ENCODE results near the gene SNN.

Gene SNN

DNA sequence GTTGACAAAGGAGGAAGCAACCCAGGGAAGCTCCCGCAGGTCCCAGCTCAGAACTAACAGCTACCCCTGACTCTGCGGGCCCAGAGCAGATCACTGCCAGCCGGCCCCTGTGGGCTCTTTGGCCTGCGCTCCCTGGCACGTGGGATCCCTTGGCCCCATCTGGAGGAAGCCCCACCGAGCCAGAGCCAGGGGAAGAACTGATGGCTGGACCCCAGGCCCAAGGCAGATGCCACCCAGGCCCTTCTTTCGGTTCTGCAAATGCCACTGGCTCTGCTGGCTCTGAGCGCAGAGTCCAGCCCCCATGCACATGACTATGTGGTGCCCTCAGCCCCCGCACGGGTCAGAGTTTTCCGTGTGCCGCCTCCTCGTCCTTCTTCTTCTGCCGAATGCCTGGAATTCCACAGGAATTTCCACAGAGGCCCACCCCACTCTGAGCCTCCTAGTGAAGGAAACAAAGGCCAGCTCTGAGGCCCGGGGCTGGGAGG lies 35.8 kb upstream of the SNN start:
- H3K27me3 ChIP-seq, result no peaks in the 10 kb centered on the region
- no peaks in the 10 kb centered on the region for H3K9me3 ChIP-seq
- TF ChIP-seq, protein P1, sequence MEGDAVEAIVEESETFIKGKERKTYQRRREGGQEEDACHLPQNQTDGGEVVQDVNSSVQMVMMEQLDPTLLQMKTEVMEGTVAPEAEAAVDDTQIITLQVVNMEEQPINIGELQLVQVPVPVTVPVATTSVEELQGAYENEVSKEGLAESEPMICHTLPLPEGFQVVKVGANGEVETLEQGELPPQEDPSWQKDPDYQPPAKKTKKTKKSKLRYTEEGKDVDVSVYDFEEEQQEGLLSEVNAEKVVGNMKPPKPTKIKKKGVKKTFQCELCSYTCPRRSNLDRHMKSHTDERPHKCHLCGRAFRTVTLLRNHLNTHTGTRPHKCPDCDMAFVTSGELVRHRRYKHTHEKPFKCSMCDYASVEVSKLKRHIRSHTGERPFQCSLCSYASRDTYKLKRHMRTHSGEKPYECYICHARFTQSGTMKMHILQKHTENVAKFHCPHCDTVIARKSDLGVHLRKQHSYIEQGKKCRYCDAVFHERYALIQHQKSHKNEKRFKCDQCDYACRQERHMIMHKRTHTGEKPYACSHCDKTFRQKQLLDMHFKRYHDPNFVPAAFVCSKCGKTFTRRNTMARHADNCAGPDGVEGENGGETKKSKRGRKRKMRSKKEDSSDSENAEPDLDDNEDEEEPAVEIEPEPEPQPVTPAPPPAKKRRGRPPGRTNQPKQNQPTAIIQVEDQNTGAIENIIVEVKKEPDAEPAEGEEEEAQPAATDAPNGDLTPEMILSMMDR (IDR thresholded peaks at IDR 0.05), result no peak
- peaks cover 90 to 96% of the 10 kb centered on the region in 2 experiments for H3K4me1 ChIP-seq (ENCODE audit: control insufficient read depth in 1 of 2, insufficient read depth in 1 of 2, low read depth in 1 of 2, low read length in 1 of 2)
- no peak overlapping the region for H3K4me3 ChIP-seq (ENCODE audit: low read depth in 1 of 2, low read length in 1 of 2)
- no peaks in the 10 kb centered on the region for H3K36me3 ChIP-seq
- peak overlapping the region; percentile 62 for H3K27ac ChIP-seq

DNA sequence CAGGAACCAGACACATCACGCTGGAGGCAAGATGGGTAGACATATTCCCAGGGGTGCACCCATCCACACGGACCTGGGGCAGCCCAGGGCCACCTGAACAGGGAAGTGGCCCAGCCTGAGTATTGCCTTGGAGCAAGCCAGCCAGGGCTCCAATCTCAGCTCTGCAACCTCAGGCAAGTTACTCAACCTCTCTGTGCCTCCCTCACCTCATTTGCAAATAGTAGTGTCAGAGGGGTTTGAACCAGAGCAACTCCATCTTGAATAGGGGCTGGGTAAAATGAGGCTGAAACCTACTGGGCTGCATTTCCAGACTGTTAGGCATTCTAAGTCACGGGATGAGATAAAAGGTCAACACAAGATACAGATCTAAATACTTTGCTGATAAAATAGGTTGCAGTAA lies 35.1 kb upstream of the SNN start:
- H3K27ac ChIP-seq, result peak overlapping the region; percentile 86
- H3K36me3 ChIP-seq, result no peaks in the 10 kb centered on the region
- no peaks in the 10 kb centered on the region for H3K9me3 ChIP-seq
- H3K27me3 ChIP-seq, result no peaks in the 10 kb centered on the region
- TF ChIP-seq, protein P1 (IDR thresholded peaks at IDR 0.05), result no peak
- H3K4me1 ChIP-seq (ENCODE audit: control insufficient read depth in 1 of 2, insufficient read depth in 1 of 2, low read depth in 1 of 2, low read length in 1 of 2), result peaks cover 86 to 92% of the 10 kb centered on the region in 2 experiments
- no peak overlapping the region for H3K4me3 ChIP-seq (ENCODE audit: low read depth in 1 of 2, low read length in 1 of 2)

DNA sequence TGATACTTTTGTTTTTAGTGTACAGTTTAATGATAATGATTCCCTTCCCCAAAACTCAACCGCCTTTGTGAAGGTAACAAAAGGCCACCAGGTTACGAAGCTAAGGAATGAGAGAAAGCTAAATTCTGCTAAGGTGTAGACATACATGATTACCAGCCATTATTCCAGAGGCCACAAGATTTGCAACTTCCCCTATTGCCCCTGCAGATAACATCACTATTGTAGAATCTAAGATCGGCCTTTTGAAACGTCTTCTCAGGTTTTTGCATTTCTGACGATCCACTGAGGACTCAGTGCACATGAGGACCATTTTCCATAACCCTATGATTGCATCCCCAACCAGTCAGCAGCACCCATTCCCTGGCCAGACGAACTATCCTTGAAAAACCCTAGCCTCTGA lies 33.9 kb upstream of the SNN start:
- H3K27me3 ChIP-seq, result no peaks in the 10 kb centered on the region
- peak overlapping the region; percentile 86 for H3K27ac ChIP-seq
- TF ChIP-seq, protein P1 (IDR thresholded peaks at IDR 0.05), result no peak
- peaks cover 85 to 90% of the 10 kb centered on the region in 2 experiments for H3K4me1 ChIP-seq (ENCODE audit: control insufficient read depth in 1 of 2, insufficient read depth in 1 of 2, low read depth in 1 of 2, low read length in 1 of 2)
- peak overlapping the region in 1 of 2 experiments; percentile 8 for H3K4me3 ChIP-seq (ENCODE audit: low read depth in 1 of 2, low read length in 1 of 2)
- no peaks in the 10 kb centered on the region for H3K36me3 ChIP-seq
- H3K9me3 ChIP-seq, result no peaks in the 10 kb centered on the region

DNA sequence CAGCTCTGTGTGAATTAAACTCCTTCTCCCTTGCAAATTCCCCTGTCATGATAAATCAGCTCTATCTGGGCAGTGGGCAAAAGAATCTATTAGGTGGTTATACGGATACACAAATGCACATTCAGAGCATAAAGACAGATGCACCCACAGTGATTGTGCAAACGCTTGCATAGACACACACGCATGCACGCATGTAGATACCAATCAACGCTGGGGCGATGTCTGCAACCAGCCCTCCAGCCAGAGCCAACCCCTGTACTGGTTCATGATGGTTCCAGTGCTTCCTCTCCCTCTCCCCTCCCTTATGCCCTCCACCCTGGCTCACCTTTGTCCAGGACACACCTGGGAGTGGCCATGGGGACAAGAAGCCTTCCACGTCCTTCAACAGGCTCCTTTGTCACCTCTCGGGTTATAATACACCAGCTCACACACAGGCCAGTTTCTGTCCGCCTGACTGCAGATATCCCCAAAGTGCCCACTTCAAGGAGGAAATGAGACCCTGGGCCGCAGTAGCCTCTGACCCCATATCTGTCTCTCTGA lies 33.1 kb upstream of the SNN start:
- H3K4me3 ChIP-seq (ENCODE audit: low read depth in 1 of 2, low read length in 1 of 2), result no peak overlapping the region
- TF ChIP-seq, protein P1 (IDR thresholded peaks at IDR 0.05), result no peak
- H3K27ac ChIP-seq, result peak overlapping the region; percentile 60
- no peaks in the 10 kb centered on the region for H3K9me3 ChIP-seq
- H3K36me3 ChIP-seq, result no peaks in the 10 kb centered on the region
- no peaks in the 10 kb centered on the region for H3K27me3 ChIP-seq
- peaks cover 85 to 90% of the 10 kb centered on the region in 2 experiments for H3K4me1 ChIP-seq (ENCODE audit: control insufficient read depth in 1 of 2, insufficient read depth in 1 of 2, low read depth in 1 of 2, low read length in 1 of 2)

DNA sequence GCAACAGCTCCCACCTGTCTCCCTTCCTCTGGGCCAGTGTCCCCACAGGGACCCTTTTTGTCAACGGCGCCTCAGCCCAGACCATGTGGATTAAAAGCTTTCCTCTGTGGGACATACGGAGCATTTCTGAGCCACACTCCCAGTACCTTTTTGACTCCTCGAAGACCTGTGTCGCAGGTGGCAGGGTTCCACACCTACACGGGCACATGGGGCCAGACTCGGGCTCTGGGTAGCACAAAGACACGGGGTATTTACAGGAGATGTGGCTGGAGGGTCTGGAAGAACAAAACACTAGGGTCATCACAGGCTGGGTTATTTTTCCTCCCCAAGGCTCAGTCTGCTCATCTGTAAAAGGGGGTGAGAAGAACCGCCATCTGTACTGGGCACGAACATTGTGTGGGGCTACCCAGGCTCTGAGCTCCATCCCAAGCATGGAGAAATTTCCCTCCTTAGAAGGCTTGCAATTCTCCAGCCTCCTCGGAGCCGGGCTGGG lies 32.5 kb upstream of the SNN start:
- H3K27ac ChIP-seq, result peak overlapping the region; percentile 60

More for the DNA sequence above, 32.5 kb upstream of the SNN start:
- Histone ChIP-seq H3K9me3 (no peaks in the 10 kb centered on the region), H3K4me1 (ENCODE audit: control insufficient read depth in 1 of 2, insufficient read depth in 1 of 2, low read depth in 1 of 2, low read length in 1 of 2) (peaks cover 85 to 90% of the 10 kb centered on the region in 2 experiments), H3K4me3 (ENCODE audit: low read depth in 1 of 2, low read length in 1 of 2) (peak overlapping the region in 1 of 2 experiments; percentile 28), H3K27me3 (no peaks in the 10 kb centered on the region), H3K36me3 (no peaks in the 10 kb centered on the region)
- TF ChIP-seq, protein P1 (IDR thresholded peaks at IDR 0.05), result no peak

Data from neutrophil (primary cell).